GM18951 (cell line): ENCODE data around the gene VPS37C.
"Not testable (repeated sequence)": the region's sequence is repeated elsewhere in the genome, so short reads cannot be mapped to it uniquely, and the experiment has no call there.

Experiments used
- POLR2A ChIP-seq: IDR thresholded peaks from 4 replicates; pipeline ENCODE4 v1.6.1; 2011; ENCODE audit warnings: mild to moderate bottlenecking; ENCODE audit not compliant: insufficient read length, insufficient read depth; ENCODE audit errors: extremely low read depth
- in situ Hi-C: fragments of 300-500 bp; cut with MboI; formaldehyde crosslinking; loops from one replicate; pipeline ENCODE4 v1.12.0; 2022; ENCODE audit warnings: low sequenced_read_pairs, mixed read lengths, inconsistent platforms; ENCODE audit not compliant: unreplicated experiment

The VPS37C gene

GRCh38 chr11:61161190-61162091 is at the start of gene VPS37C:
Gene VPS37C, minus strand, starts transcription at chr11:61161426. Its CDS starts 22,597 bp downstream, at chr11:61138829.
- peak; percentile 87 for TF ChIP-seq POLR2A
- in situ Hi-C loops, result no loop called here

GRCh38 chr11:61210629-61211028 is 49.4 kb upstream of the VPS37C start:
- in situ Hi-C loops, result not testable (repeated sequence)

GRCh38 chr11:61207636-61208310 is 46.5 kb upstream of the VPS37C start:
- in situ Hi-C loops, result not testable (repeated sequence)

GRCh38 chr11:61204502-61205059 is 43.4 kb upstream of the VPS37C start:
- in situ Hi-C loops, result not testable (repeated sequence)

GRCh38 chr11:61203873-61204272 is 42.6 kb upstream of the VPS37C start:
- in situ Hi-C loops, result not testable (repeated sequence)

GRCh38 chr11:61202950-61203746 is 41.9 kb upstream of the VPS37C start, which contains the start of gene PGA3:
Gene PGA3, plus strand, starts transcription at chr11:61203515. Its CDS starts 50 bp downstream, at chr11:61203565.
- in situ Hi-C loops, result not testable (repeated sequence)

- TF ChIP-seq POLR2A, result no peak
- in situ Hi-C loops, result no loop called here
These were observed 40.2 kb upstream of the VPS37C start for GRCh38 chr11:61201476-61201875.

- TF ChIP-seq POLR2A, result no peak
- in situ Hi-C loops, result no loop called here
These were observed 37.8 kb upstream of the VPS37C start for GRCh38 chr11:61198948-61199523.

- in situ Hi-C loops, result no loop called here
- no peak for TF ChIP-seq POLR2A
These were observed 37.1 kb upstream of the VPS37C start for GRCh38 chr11:61198361-61198760.

- TF ChIP-seq POLR2A, result no peak
- in situ Hi-C loops, result no loop called here
These were observed 34.5 kb upstream of the VPS37C start for GRCh38 chr11:61195719-61196118.

- no peak for TF ChIP-seq POLR2A
- in situ Hi-C loops, result no loop called here
These were observed 33.9 kb upstream of the VPS37C start for GRCh38 chr11:61194981-61195695.

- TF ChIP-seq POLR2A, result no peak
- in situ Hi-C loops, result no loop called here
These were observed 33.0 kb upstream of the VPS37C start for GRCh38 chr11:61194169-61194671.
